Stimulated activated naive B cell treated with anti-CD40 and anti-IgM and Interleukin-4, amounts not matched to agents 10 μg/mL and 1 μg/mL and 100 μg/mL, for 72 hours (primary cell): ENCODE results near the gene PACS1.

Experiments used
- ATAC-seq, 2 donors: fragments of 150-1000 bp; cut with Tn5 transposase; replicated peaks; 2 replicates each; pipeline ENCODE4 v1.10.0; 2021; ENCODE audit warnings: moderate library complexity in 1 of 2
- DNase-seq: peaks from one replicate; pipeline ENCODE4 v3.0.0; 2021
- H3K27ac Mint-ChIP-seq: one replicate; pipeline ENCODE4 v1.8.0; 2022; ENCODE audit warnings: mild to moderate bottlenecking, mixed read lengths
- H3K27me3 Mint-ChIP-seq, 2 donors: one replicate each; pipeline ENCODE4 v1.8.0; 2022; ENCODE audit warnings: mixed read lengths in 2 of 2
- H3K36me3 Mint-ChIP-seq, 2 donors: one replicate each; pipeline ENCODE4 v1.8.0; 2022; ENCODE audit warnings: mixed read lengths in 2 of 2, mild to moderate bottlenecking in 1 of 2
- H3K4me1 Mint-ChIP-seq, 2 donors: one replicate each; pipeline ENCODE4 v1.8.0; 2022; ENCODE audit warnings: mixed read lengths in 2 of 2, mild to moderate bottlenecking in 1 of 2
- H3K4me3 Mint-ChIP-seq, 2 donors: one replicate each; pipeline ENCODE4 v1.8.0; 2022; ENCODE audit warnings: mild to moderate bottlenecking in 2 of 2, mixed read lengths in 2 of 2, moderate library complexity in 1 of 2
- H3K9me3 Mint-ChIP-seq, 2 donors: one replicate each; pipeline ENCODE4 v1.8.0; 2022; ENCODE audit warnings: mixed read lengths in 2 of 2, mild to moderate bottlenecking in 1 of 2

Gene PACS1

DNA sequence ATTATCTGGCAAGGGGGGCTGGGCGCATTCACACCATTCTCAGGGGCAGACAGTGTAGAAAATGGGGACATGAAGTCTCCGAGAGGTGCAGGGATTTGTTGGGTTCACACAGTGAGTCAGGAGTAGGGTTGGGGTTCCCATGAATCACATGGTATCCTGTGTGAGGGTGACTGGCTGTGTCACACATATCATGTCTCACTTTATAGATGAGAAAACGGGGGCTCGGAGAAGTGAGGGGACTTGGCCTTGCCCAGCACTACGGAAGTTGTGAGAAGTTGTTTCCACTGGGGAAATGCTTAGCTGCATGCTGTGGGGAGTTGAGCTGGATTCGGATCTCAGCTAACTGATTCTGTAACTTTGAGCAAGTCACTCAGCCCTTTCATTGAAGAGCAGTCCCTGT lies 25.3 kb upstream of the PACS1 start:
- Mint-ChIP-seq H3K27me3 (peaks cover 13 to 26% of the 10 kb centered on the region in 2 donors), H3K36me3 (no peaks in the 10 kb centered on the region), H3K4me3 (peak overlapping the region; percentile 15 to 44), H3K4me1 (peaks cover 13 to 15% of the 10 kb centered on the region in 2 donors), H3K27ac (no peak overlapping the region), H3K9me3 (no peaks in the 10 kb centered on the region)
- peak in 1 of 2 donors; percentile 7 for ATAC-seq
- no peak for DNase-seq

DNA sequence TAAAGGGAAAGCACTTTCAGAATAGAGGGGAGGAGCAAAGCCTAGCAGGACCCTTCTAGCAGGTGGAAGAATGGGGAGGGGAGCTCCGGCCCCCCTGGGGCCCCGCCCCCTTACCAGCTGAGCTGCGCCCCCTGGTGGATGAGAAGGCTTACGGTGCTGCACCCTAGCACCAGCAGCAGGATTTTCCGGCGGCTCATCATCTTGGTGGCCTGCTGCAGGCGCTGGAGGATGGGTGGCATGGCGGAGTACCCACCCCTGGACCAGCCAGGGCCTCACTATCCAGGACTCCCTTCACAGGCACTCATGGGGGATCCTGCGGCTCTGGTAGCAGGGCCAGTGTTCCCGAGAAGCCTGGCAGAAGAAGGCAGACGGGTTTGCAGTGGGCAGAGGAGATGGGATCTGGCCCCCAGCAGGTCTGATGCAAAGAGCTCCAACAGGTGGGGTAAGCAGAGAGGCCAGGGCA lies 24.9 kb upstream of the PACS1 start:
- no peak overlapping the region for H3K27ac Mint-ChIP-seq

GRCh38 chr11:66046901-66047300 lies 23.2 kb upstream of the PACS1 start:
- no peak overlapping the region for H3K27ac Mint-ChIP-seq
- peaks cover 13 to 26% of the 10 kb centered on the region in 2 donors for H3K27me3 Mint-ChIP-seq
- no peaks in the 10 kb centered on the region for H3K9me3 Mint-ChIP-seq
- ATAC-seq, result no peak
- H3K4me3 Mint-ChIP-seq, result no peak overlapping the region
- H3K4me1 Mint-ChIP-seq, result peaks cover 23 to 33% of the 10 kb centered on the region in 2 donors
- no peaks in the 10 kb centered on the region for H3K36me3 Mint-ChIP-seq
- no peak for DNase-seq

More for the DNA sequence above, 24.9 kb upstream of the PACS1 start:
- peaks cover 13 to 26% of the 10 kb centered on the region in 2 donors for H3K27me3 Mint-ChIP-seq
- H3K4me1 Mint-ChIP-seq, result peaks cover 13 to 19% of the 10 kb centered on the region in 2 donors
- H3K9me3 Mint-ChIP-seq, result no peaks in the 10 kb centered on the region
- DNase-seq (peak; percentile 65), ATAC-seq (peak; percentile 96)
- no peaks in the 10 kb centered on the region for H3K36me3 Mint-ChIP-seq
- H3K4me3 Mint-ChIP-seq, result peak overlapping the region; percentile 15 to 44

DNA sequence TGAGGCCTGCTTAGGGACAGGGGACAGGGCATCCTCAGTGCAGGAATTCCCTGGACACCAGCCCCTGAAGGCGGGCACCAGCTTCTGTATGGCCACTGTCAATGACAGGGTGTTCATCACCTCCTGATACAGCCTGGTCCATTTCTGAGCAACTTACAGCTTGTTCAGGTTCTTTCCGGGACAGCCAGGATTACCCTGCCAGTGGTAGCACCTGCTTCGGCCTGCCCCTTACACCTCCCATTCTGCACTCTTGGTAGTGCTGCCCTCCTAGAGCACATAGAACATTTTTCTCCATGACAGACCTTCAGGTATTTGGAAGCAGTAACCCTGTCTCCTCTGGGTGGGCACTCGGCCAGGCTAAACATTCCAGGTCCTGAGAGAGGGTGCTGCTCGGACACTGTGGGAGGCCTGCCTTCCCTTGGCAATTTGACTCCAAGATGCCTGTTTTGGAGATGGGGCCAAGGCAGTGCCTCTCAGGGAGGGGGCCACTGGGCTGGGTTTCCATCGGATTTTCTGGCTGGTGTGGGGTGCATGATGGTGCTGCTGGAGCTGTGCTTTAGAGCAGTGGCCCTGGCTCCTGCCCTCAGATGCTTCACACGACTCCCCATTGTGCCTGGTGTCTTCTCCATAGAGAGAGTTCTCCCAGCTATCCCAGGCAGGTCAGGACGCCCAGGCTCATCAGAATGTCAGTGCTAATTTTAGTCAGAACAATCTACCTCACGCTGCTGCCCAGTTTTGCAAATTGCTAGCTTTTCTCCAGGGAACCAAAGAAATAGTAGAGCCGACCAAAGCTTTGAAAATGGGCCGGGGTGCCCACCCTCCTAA lies 22.3 kb upstream of the PACS1 start:
- no peak for DNase-seq
- Mint-ChIP-seq H3K4me1 (peaks cover 26 to 35% of the 10 kb centered on the region in 2 donors), H3K27me3 (peaks cover 13 to 26% of the 10 kb centered on the region in 2 donors), H3K27ac (no peak overlapping the region), H3K9me3 (no peaks in the 10 kb centered on the region), H3K4me3 (no peak overlapping the region), H3K36me3 (peaks cover 2 to 6% of the 10 kb centered on the region in 2 donors)
- no peak for ATAC-seq

DNA sequence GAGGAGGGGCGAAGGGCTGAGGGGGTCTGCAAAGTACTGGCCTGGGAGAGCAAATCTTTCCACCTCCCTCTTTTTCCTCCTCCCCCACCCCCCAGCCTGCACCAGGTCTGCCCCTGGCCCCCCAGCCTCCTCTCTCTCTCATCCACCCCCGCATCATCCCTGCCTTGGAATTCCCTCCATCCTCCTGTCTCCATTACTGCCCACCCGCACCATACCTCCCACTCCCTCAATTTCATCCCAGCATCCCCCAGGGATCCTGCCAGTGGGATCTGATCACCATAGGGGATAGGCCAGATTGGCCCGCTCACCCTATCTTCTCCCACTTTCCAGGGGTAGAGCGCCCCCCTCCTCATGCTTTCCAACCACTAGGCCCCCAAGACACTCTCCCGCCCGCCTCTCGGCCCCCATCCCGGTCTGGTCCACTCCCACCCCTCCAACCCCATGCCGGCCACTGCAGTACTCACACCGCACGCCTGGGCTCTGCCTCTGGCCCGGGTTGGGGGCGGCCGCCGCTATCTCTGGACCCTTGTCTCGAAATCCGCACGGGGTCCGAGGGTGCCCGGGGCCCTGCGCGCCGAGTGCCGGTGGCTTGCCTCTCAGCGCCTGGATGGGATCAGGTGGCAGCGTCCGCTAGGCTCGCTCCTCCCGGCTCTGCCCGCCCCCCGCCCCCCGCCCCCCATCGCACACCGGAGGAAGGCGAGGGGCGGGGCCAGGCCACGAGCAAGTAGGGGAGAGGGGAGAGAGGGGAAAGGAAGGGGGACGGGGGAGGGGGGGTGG lies 21.3 kb upstream of the PACS1 start, which contains the start of gene GAL3ST3:
GAL3ST3 (minus strand) TSS at position 615 of the 777 bp plus-strand sequence. CDS start 3,746 bp downstream, outside the sequence.
- ATAC-seq (no peak), DNase-seq (no peak)
- peaks cover 13 to 26% of the 10 kb centered on the region in 2 donors for H3K27me3 Mint-ChIP-seq
- peaks cover 2 to 11% of the 10 kb centered on the region in 2 donors for H3K36me3 Mint-ChIP-seq
- H3K9me3 Mint-ChIP-seq, result no peaks in the 10 kb centered on the region
- no peak within 1 kb of the TSS for H3K27ac Mint-ChIP-seq
- peak within 1 kb of the TSS; percentile 13 to 17 for H3K4me3 Mint-ChIP-seq
- H3K4me1 Mint-ChIP-seq, result peaks cover 30 to 41% of the 10 kb centered on the region in 2 donors

DNA sequence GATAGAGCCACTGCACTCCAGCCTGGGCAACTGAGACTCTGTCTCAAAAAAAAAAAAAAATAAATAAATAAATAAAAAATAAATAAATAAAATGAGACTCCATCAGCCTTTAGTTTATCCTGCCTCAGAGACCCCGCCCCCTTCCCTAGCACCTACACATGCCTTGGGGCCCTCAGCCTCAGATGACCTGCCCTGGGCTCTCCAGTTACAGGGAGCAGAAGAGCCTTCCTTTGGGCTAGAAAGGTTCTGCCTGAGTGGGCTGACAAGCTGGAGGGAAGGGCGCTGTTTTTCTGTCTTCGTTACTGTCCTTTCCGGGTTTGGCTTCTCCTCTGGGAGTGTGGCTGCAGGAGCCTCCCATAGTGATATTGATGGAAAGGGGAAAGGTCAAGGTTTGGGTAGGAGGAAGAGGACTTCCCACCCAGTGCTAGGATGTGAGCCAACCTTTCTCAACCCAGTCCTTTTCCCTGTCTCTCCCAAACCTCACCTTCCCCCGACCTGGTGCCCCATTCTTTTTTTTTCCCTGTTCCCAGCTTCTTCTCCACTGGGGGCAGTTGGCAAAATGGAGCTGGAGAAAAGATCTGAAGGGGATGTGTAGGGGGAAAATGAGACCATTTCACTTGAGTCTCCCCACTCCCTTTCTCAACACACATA lies 19.4 kb upstream of the PACS1 start:
- Mint-ChIP-seq H3K27ac (peak overlapping the region; percentile 85), H3K36me3 (peaks cover 11 to 22% of the 10 kb centered on the region in 2 donors), H3K4me1 (peaks cover 24 to 35% of the 10 kb centered on the region in 2 donors), H3K27me3 (peaks cover 13 to 26% of the 10 kb centered on the region in 2 donors), H3K9me3 (no peaks in the 10 kb centered on the region), H3K4me3 (peak overlapping the region; percentile 96 to 99)
- no peak for ATAC-seq
- DNase-seq, result no peak

DNA sequence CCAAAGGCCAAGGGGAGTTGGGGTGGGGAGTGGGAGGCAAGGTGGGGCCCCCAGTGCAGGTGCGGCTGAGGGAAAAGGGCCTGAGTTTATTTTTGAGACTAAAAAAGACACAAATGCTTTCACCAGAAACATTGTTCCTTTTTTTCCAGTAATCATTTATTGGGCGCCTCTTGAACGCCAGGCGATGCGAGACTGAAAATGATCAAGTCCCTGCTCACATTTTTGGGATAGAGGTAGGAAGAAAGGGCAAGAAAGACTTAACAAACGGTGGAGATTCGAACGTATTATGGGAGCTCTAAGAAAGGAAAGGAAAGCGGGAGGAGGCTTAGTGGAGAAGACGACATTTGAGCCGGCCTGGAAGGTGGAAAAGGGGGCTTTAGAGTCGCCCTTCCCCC lies 18.7 kb upstream of the PACS1 start:
- ATAC-seq (no peak), DNase-seq (no peak)
- Mint-ChIP-seq H3K27ac (peak overlapping the region; percentile 85), H3K4me1 (peaks cover 23 to 34% of the 10 kb centered on the region in 2 donors), H3K36me3 (peaks cover 16 to 27% of the 10 kb centered on the region in 2 donors), H3K9me3 (no peaks in the 10 kb centered on the region), H3K27me3 (peaks cover 13 to 26% of the 10 kb centered on the region in 2 donors), H3K4me3 (peak overlapping the region; percentile 96 to 99)

- peak within 1 kb of the TSS; percentile 96 to 99 for H3K4me3 Mint-ChIP-seq
- peaks cover 23 to 34% of the 10 kb centered on the region in 2 donors for H3K4me1 Mint-ChIP-seq
- H3K27ac Mint-ChIP-seq, result peak within 1 kb of the TSS; percentile 99
- H3K27me3 Mint-ChIP-seq, result peaks cover 10 to 22% of the 10 kb centered on the region in 2 donors
- H3K9me3 Mint-ChIP-seq, result no peaks in the 10 kb centered on the region
- DNase-seq, result peak; percentile 97
- ATAC-seq, result peak; percentile 97 to 98
- H3K36me3 Mint-ChIP-seq, result peaks cover 21 to 30% of the 10 kb centered on the region in 2 donors
Measured at GRCh38 chr11:66051766-66052663, 18.1 kb upstream of the PACS1 start, which contains the start of gene SF3B2. TSS of gene SF3B2 (plus strand) at chr11:66052364. CDS start at chr11:66052385, 21 bp downstream.

DNA sequence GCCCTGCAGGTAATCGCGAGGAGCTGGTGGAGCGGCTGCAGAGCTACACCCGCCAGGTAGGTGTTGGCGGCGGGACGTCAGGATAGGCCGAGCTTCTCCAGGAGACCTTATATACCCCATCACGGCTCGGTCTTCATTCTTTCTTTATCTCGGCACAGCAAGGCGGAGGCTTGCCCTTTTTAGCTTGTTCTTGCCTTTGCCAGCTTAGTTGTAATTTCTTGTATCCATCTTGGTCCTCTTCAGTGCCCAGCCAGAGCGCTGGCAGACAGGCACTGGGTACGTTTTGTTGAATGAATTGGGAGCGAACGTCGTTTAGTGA lies 17.4 kb upstream of the PACS1 start:
- Mint-ChIP-seq H3K4me1 (peaks cover 23 to 34% of the 10 kb centered on the region in 2 donors), H3K27ac (peak overlapping the region; percentile 99), H3K4me3 (peak overlapping the region; percentile 96 to 99), H3K36me3 (peaks cover 25 to 35% of the 10 kb centered on the region in 2 donors), H3K9me3 (no peaks in the 10 kb centered on the region), H3K27me3 (peaks cover 10 to 20% of the 10 kb centered on the region in 2 donors)
- ATAC-seq (no peak), DNase-seq (no peak)

GRCh38 chr11:66055021-66055420 lies 15.1 kb upstream of the PACS1 start:
- H3K36me3 Mint-ChIP-seq, result peaks cover 39 to 55% of the 10 kb centered on the region in 2 donors

DNA sequence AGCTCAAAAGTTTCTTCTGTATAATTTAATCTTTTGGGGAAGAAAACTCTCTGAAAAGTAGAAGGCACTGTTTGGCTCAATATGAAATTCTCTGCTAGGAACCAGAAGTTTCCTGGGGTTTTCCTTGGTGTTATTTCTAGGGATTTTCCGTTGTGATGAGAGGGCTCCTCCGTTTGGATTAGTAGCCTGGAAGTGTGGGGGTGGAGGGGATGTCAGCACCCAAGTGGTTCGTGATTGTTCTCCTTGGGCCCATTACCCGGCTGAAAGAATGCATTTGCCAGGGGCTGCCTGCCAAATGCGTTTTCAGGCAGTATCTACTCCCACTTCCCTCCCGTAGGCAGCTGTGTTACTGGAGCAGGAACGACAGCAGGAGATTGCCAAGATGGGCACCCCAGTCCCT lies 13.6 kb upstream of the PACS1 start:
- H3K4me3 Mint-ChIP-seq, result no peak overlapping the region
- H3K27ac Mint-ChIP-seq, result no peak overlapping the region
- DNase-seq, result no peak

More at GRCh38 chr11:66055021-66055420, 15.1 kb upstream of the PACS1 start:
- Mint-ChIP-seq H3K9me3 (no peaks in the 10 kb centered on the region), H3K4me3 (no peak overlapping the region), H3K27ac (no peak overlapping the region), H3K27me3 (no peaks in the 10 kb centered on the region), H3K4me1 (peaks cover 27 to 44% of the 10 kb centered on the region in 2 donors)
- no peak for ATAC-seq
- DNase-seq, result no peak

DNA sequence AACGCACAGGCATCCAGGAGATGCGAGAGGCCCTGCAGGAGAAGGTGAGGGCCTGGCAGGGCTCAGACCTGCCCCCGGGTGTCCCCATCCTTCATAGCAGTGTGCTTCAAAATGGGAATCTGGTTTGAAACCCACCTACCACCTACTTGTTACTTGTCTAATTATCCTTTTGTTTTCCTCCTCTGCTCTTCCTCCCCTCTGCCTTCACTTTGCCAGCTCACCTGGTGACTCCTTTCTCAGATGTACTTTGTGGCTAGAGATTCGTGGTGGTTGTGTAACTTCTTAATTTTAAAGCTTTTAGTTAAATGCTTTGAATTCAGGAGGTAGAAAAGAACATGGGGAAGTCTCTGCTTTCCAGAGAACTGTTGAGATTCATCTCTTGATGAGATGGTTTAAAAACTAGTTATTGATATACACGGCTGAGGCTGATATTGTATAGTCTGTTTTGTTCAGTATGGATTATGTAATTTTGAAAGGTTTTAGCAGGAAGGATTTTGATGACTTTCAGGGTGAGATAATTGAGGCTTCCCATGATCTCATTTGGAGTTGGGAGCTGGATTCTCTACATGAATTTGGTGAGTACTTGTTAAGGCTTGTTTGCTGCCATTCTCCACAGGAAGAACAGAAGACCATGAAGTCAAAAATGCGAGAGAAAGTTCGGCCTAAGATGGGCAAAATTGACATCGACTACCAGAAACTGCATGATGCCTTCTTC lies 9.9 kb upstream of the PACS1 start:
- H3K9me3 Mint-ChIP-seq, result no peaks in the 10 kb centered on the region
- H3K4me1 Mint-ChIP-seq, result peaks cover 19 to 51% of the 10 kb centered on the region in 2 donors
- no peak overlapping the region for H3K4me3 Mint-ChIP-seq
- peaks cover 69 to 82% of the 10 kb centered on the region in 2 donors for H3K36me3 Mint-ChIP-seq
- H3K27me3 Mint-ChIP-seq, result no peaks in the 10 kb centered on the region
- DNase-seq (no peak), ATAC-seq (no peak)
- H3K27ac Mint-ChIP-seq, result peak overlapping the region; percentile 27

More for the DNA sequence above, 13.6 kb upstream of the PACS1 start:
- no peaks in the 10 kb centered on the region for H3K27me3 Mint-ChIP-seq
- H3K9me3 Mint-ChIP-seq, result no peaks in the 10 kb centered on the region
- no peak for ATAC-seq
- H3K36me3 Mint-ChIP-seq, result peaks cover 52 to 69% of the 10 kb centered on the region in 2 donors
- H3K4me1 Mint-ChIP-seq, result peaks cover 28 to 44% of the 10 kb centered on the region in 2 donors
